GM12878 (cell line): ENCODE measurements around the gene CCDC112. TPM values are rescaled to one million over a fixed set of nuclear protein-coding genes. Genes with fewer than 3 reads are reported as not detected.

Experiments used
- ATAC-seq: fragments of 200-7000 bp; cut with Tn5 transposase; 3 replicates; pipeline ENCODE4 v1.9.1; 2020; ENCODE audit warnings: mild to moderate bottlenecking, moderate library complexity
- BruUV-seq: library from RNA; stranded (reverse); fragments of 400-500 nt; replicated peaks from 2 replicates; lab custom pipeline; 2021; lab: Mats Ljungman, UMichigan
- CTCF ChIA-PET: fragments of 300-600 bp; sonication (Branson Sonifier 250); formaldehyde crosslinking; extraction: SDS; loops from one replicate; lab custom pipeline; 2021; ENCODE audit warnings: inconsistent platforms; lab: Yijun Ruan, JAX
- POLR2A ChIA-PET: fragments of 350-600 bp; formaldehyde crosslinking; extraction: SDS; loops from one replicate; lab custom pipeline; 2021; ENCODE audit warnings: inconsistent platforms; lab: Charles Lee
- RAD21 ChIA-PET: fragments of 300-600 bp; sonication (Branson Sonifier 250); formaldehyde crosslinking; loops from one replicate; lab custom pipeline; 2023; ENCODE audit warnings: antibody characterized with exemption; ENCODE audit not compliant: unreplicated experiment; lab: Charles Lee
- SMC1A ChIA-PET: fragments of 300-600 bp; sonication (Branson Sonifier 250); formaldehyde crosslinking; loops from one replicate; lab custom pipeline; 2023; ENCODE audit not compliant: unreplicated experiment, uncharacterized antibody; lab: Charles Lee
- DNase-seq: peaks from one replicate; pipeline ENCODE4 v3.0.0-alpha.2; 2011; ENCODE audit warnings: low read depth, low spot score
- FAIRE-seq: peaks from 3 replicates; lab custom pipeline; 2011; peaks lifted over from hg19 to GRCh38; lab: Jason Lieb, UNC
- H2AFZ ChIP-seq: 2 replicates; pipeline ENCODE4 v1.6.0; 2011; ENCODE audit warnings: low read depth, low read length, control low read depth; ENCODE audit not compliant: control insufficient read depth
- H3K27ac ChIP-seq: 2 replicates; pipeline ENCODE4 v1.5.1; 2011; ENCODE audit warnings: control low read depth; ENCODE audit not compliant: control insufficient read depth, insufficient read depth
- H3K27me3 ChIP-seq, 2 experiments: replicated peaks in 1 of 2; 2 replicates each; pipeline versions ENCODE4 v1.6.0 to v1.6.1; 2011; ENCODE audit warnings: low read length in 1 of 2; ENCODE audit not compliant: control insufficient read depth in 2 of 2, insufficient read depth in 2 of 2
- H3K36me3 ChIP-seq, 2 experiments: 2 replicates each; pipeline ENCODE4 v1.5.1; 2011; ENCODE audit warnings: low read length in 1 of 2; ENCODE audit not compliant: control insufficient read depth in 2 of 2, insufficient read depth in 2 of 2
- H3K4me1 ChIP-seq: 2 replicates; pipeline ENCODE4 v1.6.1; 2011; ENCODE audit warnings: mild to moderate bottlenecking, low read length, moderate library complexity, mixed read lengths; ENCODE audit not compliant: control insufficient read depth, insufficient read depth
- H3K4me2 ChIP-seq: 2 replicates; pipeline ENCODE4 v1.6.0; 2011; ENCODE audit warnings: control low read depth; ENCODE audit not compliant: control insufficient read depth, insufficient read depth
- H3K4me3 ChIP-seq: fragments of 200-600 bp; sonication (generic); 2 replicates; pipeline ENCODE4 v1.5.1; 2016
- H3K79me2 ChIP-seq: 2 replicates; pipeline ENCODE4 v1.6.0; 2011; ENCODE audit warnings: low read length; ENCODE audit not compliant: control insufficient read depth, insufficient read depth
- H3K9ac ChIP-seq: 2 replicates; pipeline ENCODE4 v1.8.0; 2011; ENCODE audit warnings: low read length, control low read depth, mixed read lengths; ENCODE audit not compliant: control insufficient read depth, insufficient read depth
- H3K9me3 ChIP-seq: replicated peaks from 3 replicates; pipeline ENCODE4 v1.5.1; 2011; ENCODE audit warnings: mild to moderate bottlenecking, low read length; ENCODE audit not compliant: control insufficient read depth, insufficient read depth
- H4K20me1 ChIP-seq: 2 replicates; pipeline ENCODE4 v1.6.0; 2011; ENCODE audit not compliant: control insufficient read depth, insufficient read depth
- CHD1 ChIP-seq: IDR thresholded peaks from 2 replicates; pipeline ENCODE4 v1.6.1; 2012; ENCODE audit warnings: low read depth, low read length, improper control_type of control experiment
- CHD4 ChIP-seq: fragments of 200-600 bp; sonication (generic); IDR thresholded peaks from 2 replicates; pipeline ENCODE4 v1.6.1; 2016; ENCODE audit warnings: mild to moderate bottlenecking
- ELK1 ChIP-seq: IDR thresholded peaks from 2 replicates; pipeline ENCODE4 v1.6.1; 2012; ENCODE audit warnings: low read depth, low read length, improper control_type of control experiment
- HDGF ChIP-seq: fragments of 450-650 bp; IDR thresholded peaks from 2 replicates; pipeline ENCODE4 v1.6.1; 2016; ENCODE audit warnings: antibody characterized with exemption
- IRF5 ChIP-seq: fragments of 450-650 bp; IDR thresholded peaks from 2 replicates; pipeline ENCODE4 v1.6.1; 2017; ENCODE audit warnings: borderline replicate concordance
- MAX ChIP-seq: IDR thresholded peaks from 2 replicates; pipeline ENCODE4 v1.6.1; 2012; ENCODE audit warnings: low read depth, low read length, improper control_type of control experiment
- MEF2B ChIP-seq: fragments of 450-650 bp; IDR thresholded peaks from 2 replicates; pipeline ENCODE4 v1.6.1; 2018; ENCODE audit warnings: mild to moderate bottlenecking, moderate library complexity; ENCODE audit not compliant: partially characterized antibody, poor library complexity, severe bottlenecking
- MTA3 ChIP-seq: IDR thresholded peaks from 2 replicates; pipeline ENCODE4 v1.6.1; 2012; ENCODE audit warnings: low read length, inconsistent platforms, borderline replicate concordance
- POLR2A ChIP-seq: IDR thresholded peaks from 2 replicates; pipeline ENCODE4 v1.6.1; 2011; ENCODE audit warnings: low read depth, mild to moderate bottlenecking, low read length
- RBBP5 ChIP-seq: fragments of 200-600 bp; sonication (generic); conservative IDR thresholded peaks from 2 replicates; pipeline ENCODE4 v1.6.1; 2016
- SIX5 ChIP-seq: IDR thresholded peaks from 2 replicates; pipeline ENCODE4 v1.6.1; 2011; ENCODE audit warnings: mild to moderate bottlenecking, low read depth, low read length, moderate library complexity; ENCODE audit not compliant: severe bottlenecking
- TAF1 ChIP-seq: IDR thresholded peaks from 2 replicates; pipeline ENCODE4 v1.6.1; 2011; ENCODE audit warnings: mild to moderate bottlenecking, low read depth, low read length, borderline replicate concordance
- TARDBP ChIP-seq: IDR thresholded peaks from 2 replicates; pipeline ENCODE4 v1.6.1; 2016; ENCODE audit warnings: borderline replicate concordance
- YBX1 ChIP-seq: fragments of 450-650 bp; IDR thresholded peaks from 2 replicates; pipeline ENCODE4 v1.6.1; 2016; ENCODE audit warnings: antibody characterized with exemption
- ZNF207 ChIP-seq: fragments of 450-650 bp; IDR thresholded peaks from 2 replicates; pipeline ENCODE4 v1.6.1; 2014; ENCODE audit warnings: antibody characterized with exemption, mild to moderate bottlenecking, borderline replicate concordance
- WGBS: methylation state at CpG from one replicate; pipeline ENCODE4 v1.1.6; 2016; ENCODE audit warnings: low lambda C conversion rate; ENCODE audit not compliant: insufficient replicate concordance, insufficient coverage; ENCODE audit errors: missing lambda C conversion rate; 5-methylcytosine and 5-hydroxymethylcytosine counted together
- in situ Hi-C: fragments of 300-500 bp; cut with MboI; formaldehyde crosslinking; loops from 9 replicates; pipeline ENCODE4 v1.14.3; 2018; ENCODE audit warnings: mixed read lengths
- intact Hi-C: fragments of 100-400 bp; cut with micrococcal nuclease; formaldehyde crosslinking; loops from one replicate; pipeline ENCODE4 v1.14.2; 2022; ENCODE audit not compliant: unreplicated experiment
- polyA plus RNA-seq, 11 experiments: library from polyadenylated mRNA; depleted of rRNA in 4 of 11; unstranded in 6 of 11; stranded (reverse) in 5 of 11; fragments of >200 nt; fragmentation: Nextera tagmentation in 4 of 11; fragmentation: Illumina TruSeq in 1 of 11; extraction: Ambion mirVana in 4 of 11; extraction: Trizol in 1 of 11; gene quantifications; 1 replicate in 1 of 11; 2 replicates in 10 of 11; pipeline versions ENCODE4 v1.2.1 to v1.2.3, GENCODE V29; 2011 to 2016; ENCODE audit warnings: inconsistent platforms in 2 of 11, missing spikeins in 2 of 11, low read depth in 1 of 11
- total RNA-seq, 4 experiments: library from RNA; depleted of rRNA in 3 of 4; stranded (reverse); fragments of >200 nt in 3 of 4; fragmentation: Illumina TruSeq in 1 of 4; extraction: Trizol in 1 of 4; gene quantifications; 2 replicates each; pipeline versions ENCODE4 v1.2.1 to v1.2.3, GENCODE V29; 2013 to 2021

The CCDC112 gene
- total and polyA plus RNA-seq, 10 of the 15 experiments (the other 5 are each of a cell fraction or from before 2014, with no cell fraction given), result 0.12 to 2.0 (median 0.58) TPM

- 64% methylated on average over 3 of the region's 3 CpGs for WGBS
- Histone ChIP-seq H3K9ac (no peak overlapping the region), H3K27ac (no peak overlapping the region), H3K4me1 (no peaks in the 10 kb centered on the region), H3K79me2 (no peaks in the 10 kb centered on the region), H3K27me3 (no peaks in the 10 kb centered on the region), H3K36me3 (no peaks in the 10 kb centered on the region), H4K20me1 (no peaks in the 10 kb centered on the region), H3K4me2 (no peak overlapping the region), H3K9me3 (0 out of 3 replicates have a peak, but pooled peaks cover 2% of the 10 kb centered on the region), H3K4me3 (no peak overlapping the region), H2AFZ (no peak overlapping the region)
- SMC1A ChIA-PET, result interaction anchor here (0.8 kb wide), 1 partner anchor 250 kb away, joined by 3 read pairs; no protein-coding TSS in a partner anchor
- RAD21 ChIA-PET, result no interaction called here
- no peak for TF ChIP-seq MAX
- TF ChIP-seq HDGF, result no peak
- no peak for TF ChIP-seq ZNF207
- FAIRE-seq, result no peak
- no peak for ATAC-seq
- CTCF ChIA-PET, result interaction anchor here (0.7 kb wide), 1 partner anchor 17 kb away, joined by 3 read pairs; no protein-coding TSS in a partner anchor
- POLR2A ChIA-PET, result no interaction called here
- DNase-seq, result no peak
- no TSS peak for BruUV-seq
- in situ Hi-C loops, result no loop called here
- intact Hi-C loops, result no loop called here
Measured at GRCh38 chr5:115325296-115325959, 29.0 kb upstream of the CCDC112 start.

GRCh38 chr5:115324021-115324420 is 27.6 kb upstream of the CCDC112 start:
- BruUV-seq, result no TSS peak
- intact Hi-C loops, result no loop called here
- Histone ChIP-seq H3K27ac (no peak overlapping the region), H3K9ac (no peak overlapping the region), H3K36me3 (no peaks in the 10 kb centered on the region), H3K79me2 (no peaks in the 10 kb centered on the region), H3K27me3 (no peaks in the 10 kb centered on the region), H3K4me3 (no peak overlapping the region), H3K9me3 (no peaks in the 10 kb centered on the region), H4K20me1 (no peaks in the 10 kb centered on the region), H3K4me1 (no peaks in the 10 kb centered on the region), H3K4me2 (no peak overlapping the region), H2AFZ (no peak overlapping the region)
- CTCF ChIA-PET, result no interaction called here
- POLR2A ChIA-PET, result no interaction called here
- DNase-seq, result no peak
- SMC1A ChIA-PET, result no interaction called here
- in situ Hi-C loops, result no loop called here
- no peak for FAIRE-seq
- RAD21 ChIA-PET, result no interaction called here
- WGBS, result 70% methylated on average over 2 of the region's 2 CpGs
- no peak for ATAC-seq
- no peak for TF ChIP-seq MEF2B
- no peak for TF ChIP-seq SIX5
- no peak for TF ChIP-seq TAF1
- no peak for TF ChIP-seq MTA3
- no peak for TF ChIP-seq TARDBP
- no peak for TF ChIP-seq YBX1
- TF ChIP-seq POLR2A, result no peak
- TF ChIP-seq CHD1, result no peak
- TF ChIP-seq RBBP5, result no peak
- TF ChIP-seq CHD4, result no peak
- no peak for TF ChIP-seq IRF5
- no peak for TF ChIP-seq ELK1
